Mesothelial cell of epicardium (in vitro differentiated cells): ENCODE data around the gene STAC3. TPM values are rescaled to one million over a fixed set of nuclear protein-coding genes. Genes with fewer than 3 reads are reported as not detected.

ENCODE experiments used
- DNase-seq, 2 experiments: peaks; one replicate each; pipeline ENCODE4 v3.0.0; 2021; ENCODE audit warnings: low spot score in 2 of 2; ENCODE audit not compliant: unreplicated experiment in 2 of 2
- H3K27ac Mint-ChIP-seq: 2 replicates; pipeline ENCODE4 v1.8.0; 2021; ENCODE audit warnings: mixed read lengths
- H3K27me3 Mint-ChIP-seq: 2 replicates; pipeline ENCODE4 v1.8.0; 2021; ENCODE audit warnings: low read depth, mixed read lengths
- H3K36me3 Mint-ChIP-seq: 2 replicates; pipeline ENCODE4 v1.8.0; 2021; ENCODE audit warnings: mixed read lengths
- H3K4me1 Mint-ChIP-seq: 2 replicates; pipeline ENCODE4 v1.8.0; 2021; ENCODE audit warnings: mixed read lengths
- H3K4me3 Mint-ChIP-seq: 2 replicates; pipeline ENCODE4 v1.8.0; 2021; ENCODE audit warnings: mild to moderate bottlenecking, moderate library complexity, mixed read lengths
- H3K9me3 Mint-ChIP-seq: 2 replicates; pipeline ENCODE4 v1.8.0; 2021; ENCODE audit warnings: mixed read lengths
- total RNA-seq: library from RNA; stranded (reverse); gene quantifications from 3 replicates; pipeline ENCODE4 v1.2.1, GENCODE V29; 2021
- TF ChIP-seq, protein P1 (sequence below): fragments of 200-600 bp; sonication (generic); IDR thresholded peaks from one replicate; pipeline ENCODE4 v1.5.0; 2021; ENCODE audit warnings: antibody characterized with exemption; ENCODE audit not compliant: unreplicated experiment

STAC3 gene
- total RNA-seq, 1 donor from 2014 or later, result 9.8 TPM

DNA sequence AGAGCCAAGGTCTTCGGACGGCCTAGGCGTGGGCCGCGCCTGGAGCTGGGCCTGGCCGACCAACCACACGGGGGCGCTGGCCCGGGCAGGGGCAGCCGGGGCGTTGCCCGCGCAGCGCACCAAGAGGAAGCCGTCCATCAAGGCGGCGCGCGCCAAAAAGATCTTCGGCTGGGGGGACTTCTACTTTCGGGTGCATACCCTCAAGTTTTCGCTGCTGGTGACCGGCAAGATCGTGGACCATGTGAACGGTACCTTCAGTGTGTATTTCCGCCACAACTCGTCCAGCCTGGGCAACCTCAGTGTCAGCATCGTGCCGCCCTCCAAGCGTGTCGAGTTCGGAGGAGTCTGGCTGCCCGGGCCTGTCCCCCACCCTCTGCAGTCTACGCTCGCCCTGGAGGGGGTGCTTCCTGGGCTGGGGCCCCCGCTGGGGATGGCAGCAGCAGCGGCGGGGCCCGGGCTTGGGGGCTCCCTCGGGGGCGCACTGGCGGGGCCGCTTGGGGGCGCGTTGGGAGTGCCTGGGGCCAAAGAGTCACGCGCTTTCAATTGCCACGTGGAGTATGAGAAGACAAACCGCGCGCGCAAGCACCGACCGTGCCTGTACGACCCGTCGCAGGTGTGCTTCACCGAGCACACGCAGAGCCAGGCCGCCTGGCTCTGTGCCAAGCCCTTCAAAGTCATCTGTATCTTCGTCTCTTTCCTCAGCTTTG lies 25.9 kb downstream of the STAC3 start:
- no peak for DNase-seq
- Mint-ChIP-seq H3K4me1 (peaks cover 54% of the 10 kb centered on the region), H3K27me3 (peaks cover 75% of the 10 kb centered on the region), H3K4me3 (no peak overlapping the region), H3K27ac (no peak overlapping the region), H3K9me3 (no peaks in the 10 kb centered on the region), H3K36me3 (no peaks in the 10 kb centered on the region)
- TF ChIP-seq, protein P1, sequence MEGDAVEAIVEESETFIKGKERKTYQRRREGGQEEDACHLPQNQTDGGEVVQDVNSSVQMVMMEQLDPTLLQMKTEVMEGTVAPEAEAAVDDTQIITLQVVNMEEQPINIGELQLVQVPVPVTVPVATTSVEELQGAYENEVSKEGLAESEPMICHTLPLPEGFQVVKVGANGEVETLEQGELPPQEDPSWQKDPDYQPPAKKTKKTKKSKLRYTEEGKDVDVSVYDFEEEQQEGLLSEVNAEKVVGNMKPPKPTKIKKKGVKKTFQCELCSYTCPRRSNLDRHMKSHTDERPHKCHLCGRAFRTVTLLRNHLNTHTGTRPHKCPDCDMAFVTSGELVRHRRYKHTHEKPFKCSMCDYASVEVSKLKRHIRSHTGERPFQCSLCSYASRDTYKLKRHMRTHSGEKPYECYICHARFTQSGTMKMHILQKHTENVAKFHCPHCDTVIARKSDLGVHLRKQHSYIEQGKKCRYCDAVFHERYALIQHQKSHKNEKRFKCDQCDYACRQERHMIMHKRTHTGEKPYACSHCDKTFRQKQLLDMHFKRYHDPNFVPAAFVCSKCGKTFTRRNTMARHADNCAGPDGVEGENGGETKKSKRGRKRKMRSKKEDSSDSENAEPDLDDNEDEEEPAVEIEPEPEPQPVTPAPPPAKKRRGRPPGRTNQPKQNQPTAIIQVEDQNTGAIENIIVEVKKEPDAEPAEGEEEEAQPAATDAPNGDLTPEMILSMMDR, result no peak

DNA sequence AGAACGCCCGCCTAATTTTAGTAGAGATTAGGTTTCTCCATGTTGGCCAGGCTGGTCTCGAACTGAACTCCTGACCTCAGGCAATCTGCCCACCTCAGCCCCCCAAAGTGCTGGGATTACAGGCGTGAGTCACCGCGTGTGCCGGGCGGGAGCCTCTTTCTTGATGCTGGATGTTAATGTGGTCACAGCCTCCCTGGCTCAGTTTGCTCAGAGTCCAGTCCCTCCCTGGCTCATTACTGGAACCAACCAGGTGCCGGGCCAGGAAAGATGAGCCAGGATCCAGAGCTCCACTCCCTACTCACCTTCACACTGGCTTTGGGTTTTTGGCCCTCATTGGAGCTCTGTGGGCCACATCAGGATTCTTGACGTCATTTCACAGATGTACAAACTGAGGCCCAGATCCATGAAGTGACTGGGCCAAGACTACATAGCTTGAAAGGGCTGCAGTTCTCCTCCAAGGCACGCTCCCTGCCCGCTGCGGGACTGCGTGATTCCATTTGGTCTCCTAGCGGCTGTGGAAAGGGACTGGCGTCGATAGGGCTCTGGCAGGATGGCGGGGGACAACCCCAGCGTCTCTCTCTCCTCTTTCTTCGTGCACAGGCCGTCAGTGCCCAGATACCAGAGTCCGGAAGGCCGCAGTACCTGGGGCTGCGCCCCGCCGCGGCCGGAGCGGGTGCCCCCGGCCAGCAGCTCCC lies 26.6 kb downstream of the STAC3 start:
- H3K9me3 Mint-ChIP-seq, result no peaks in the 10 kb centered on the region
- no peak for DNase-seq
- H3K4me1 Mint-ChIP-seq, result peaks cover 53% of the 10 kb centered on the region
- no peak overlapping the region for H3K27ac Mint-ChIP-seq
- H3K4me3 Mint-ChIP-seq, result no peak overlapping the region
- H3K27me3 Mint-ChIP-seq, result peaks cover 80% of the 10 kb centered on the region
- TF ChIP-seq, protein P1, result no peak
- no peaks in the 10 kb centered on the region for H3K36me3 Mint-ChIP-seq

DNA sequence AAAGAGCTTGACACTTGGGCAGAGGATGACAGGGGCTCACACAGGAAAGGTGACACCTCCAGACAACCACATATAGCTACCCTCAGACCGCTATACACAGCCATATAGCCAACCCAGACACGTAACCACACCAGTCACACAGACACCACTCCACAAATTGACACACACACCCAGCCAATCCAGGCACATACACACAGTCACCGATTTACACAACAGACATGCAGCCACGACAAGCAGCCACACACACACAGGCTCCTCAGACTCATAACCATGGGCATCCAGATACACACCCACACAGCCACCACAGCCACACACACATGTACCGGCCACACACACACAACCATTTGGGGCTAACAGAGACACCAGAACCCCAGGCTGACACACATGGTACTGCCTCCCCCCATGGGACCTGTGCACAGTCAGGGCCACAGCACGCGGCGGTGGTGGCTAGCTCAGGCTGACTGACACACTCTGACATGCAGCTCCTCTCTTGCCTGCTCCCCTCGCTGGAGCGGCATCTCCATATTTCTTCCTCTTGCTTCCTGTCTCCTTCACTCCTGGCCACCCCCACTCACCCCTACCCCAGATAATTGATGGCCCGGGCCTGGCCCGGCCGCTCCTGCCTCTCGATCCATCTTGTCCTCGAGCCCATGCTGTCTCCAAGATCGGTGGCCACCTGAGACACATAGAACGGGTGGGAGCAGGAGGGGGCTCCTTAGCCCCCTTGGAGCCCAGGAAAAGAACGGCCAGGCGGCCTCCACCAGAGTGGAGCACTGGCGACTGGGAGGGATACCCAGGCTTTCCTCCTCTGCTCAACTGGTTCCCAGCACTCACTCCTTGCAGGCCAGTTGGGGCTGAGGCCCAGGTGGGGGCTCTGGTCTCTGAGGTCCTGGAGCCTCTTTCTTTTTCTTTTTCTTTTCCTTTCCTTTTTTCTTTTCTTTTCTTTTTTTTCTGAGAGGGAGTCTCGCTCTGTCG lies 27.5 kb downstream of the STAC3 start:
- H3K27me3 Mint-ChIP-seq, result peaks cover 87% of the 10 kb centered on the region
- TF ChIP-seq, protein P1, result no peak
- no peak for DNase-seq
- no peaks in the 10 kb centered on the region for H3K9me3 Mint-ChIP-seq
- H3K27ac Mint-ChIP-seq, result no peak overlapping the region
- H3K4me3 Mint-ChIP-seq, result no peak overlapping the region
- peaks cover 60% of the 10 kb centered on the region for H3K4me1 Mint-ChIP-seq
- H3K36me3 Mint-ChIP-seq, result no peaks in the 10 kb centered on the region

DNA sequence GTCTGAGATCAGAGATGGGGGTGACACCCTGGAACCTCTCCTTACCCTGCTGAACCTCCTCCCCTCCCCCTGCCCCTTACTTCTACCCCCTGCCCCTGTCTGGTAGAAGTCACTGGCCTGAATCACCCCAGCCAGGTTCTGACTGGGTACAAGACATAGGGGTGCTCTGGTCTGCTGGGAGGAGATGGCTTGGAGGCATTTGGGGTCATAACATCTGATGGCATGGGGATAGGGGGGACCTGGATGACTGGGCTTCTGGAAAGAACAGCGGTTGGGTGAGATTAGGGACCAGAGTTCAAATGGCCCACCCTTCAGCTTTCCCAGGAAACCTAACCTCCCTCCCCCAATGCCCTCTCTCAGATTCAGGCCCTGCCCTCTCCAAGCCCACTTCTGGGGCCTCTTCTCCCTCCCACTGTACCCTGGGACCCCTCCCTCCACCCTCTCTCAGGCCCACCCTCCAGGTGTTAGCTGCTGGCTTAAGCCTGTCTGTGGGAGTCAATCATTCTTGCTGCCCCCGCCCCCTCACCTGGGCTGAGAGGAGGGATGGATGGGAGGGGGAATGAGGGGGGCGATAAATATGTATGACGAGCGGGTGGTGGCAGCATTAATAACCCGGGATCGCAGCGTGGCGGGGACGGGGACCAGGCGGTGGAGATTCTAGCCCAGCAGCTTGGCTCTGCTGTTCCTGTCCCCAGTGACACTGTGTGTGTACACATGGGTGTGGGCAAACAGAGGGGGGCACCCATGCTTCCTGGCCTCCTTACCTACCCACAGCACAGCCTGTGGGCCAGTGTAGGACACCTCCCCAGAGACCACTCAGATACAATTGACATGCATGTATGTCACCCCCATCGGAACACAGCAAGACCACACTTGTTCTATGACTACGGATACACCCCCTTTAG lies 28.4 kb downstream of the STAC3 start:
- H3K27ac Mint-ChIP-seq, result no peak overlapping the region
- TF ChIP-seq, protein P1, result no peak
- DNase-seq, result no peak
- H3K4me3 Mint-ChIP-seq, result no peak overlapping the region
- no peaks in the 10 kb centered on the region for H3K9me3 Mint-ChIP-seq
- peaks cover 65% of the 10 kb centered on the region for H3K4me1 Mint-ChIP-seq
- H3K27me3 Mint-ChIP-seq, result peaks cover 92% of the 10 kb centered on the region
- H3K36me3 Mint-ChIP-seq, result no peaks in the 10 kb centered on the region
